ENCODE measurements around the gene PCDHGB6. TPM values are rescaled to one million over a fixed set of nuclear protein-coding genes. Genes with fewer than 3 reads are reported as not detected.

The PCDHGB6 gene
- total RNA-seq, 2 experiments from 2014 or later: 0.06 TPM; not detected in 1

- Histone ChIP-seq H3K27ac (ENCODE audit: low read depth in 1 of 2, low read length in 2 of 2) (no peak within 1 kb of the TSS), H3K9me3 (ENCODE audit: control insufficient read depth in 1 of 2, insufficient read depth in 1 of 2, low read length in 2 of 2) (peaks cover 51 to 57% of the 10 kb centered on the region in 2 experiments), H3K36me3 (ENCODE audit: insufficient read depth, low read length) (no peaks in the 10 kb centered on the region), H3K4me1 (ENCODE audit: insufficient read depth, low read length) (peaks cover 8% of the 10 kb centered on the region), H3K4me3 (ENCODE audit: low read length) (peak within 1 kb of the TSS; percentile 36), H3K27me3 (ENCODE audit: control insufficient read depth in 1 of 2, insufficient read depth in 2 of 2, low read length in 2 of 2) (peaks cover 71 to 76% of the 10 kb centered on the region in 2 experiments)
- POLR2A ChIA-PET: interaction anchor here (1.6 kb wide), 1 partner anchor 50 kb away, joined by 9 read pairs; the partner anchor contains the start of gene TAF7
- Mint-ChIP-seq H3K36me3 (ENCODE audit: low read depth) (peaks cover 34% of the 10 kb centered on the region), H3K4me3 (peak within 1 kb of the TSS; percentile 80), H3K27me3 (peaks cover 91% of the 10 kb centered on the region), H3K9me3 (peaks cover 21% of the 10 kb centered on the region), H3K4me1 (ENCODE audit: low read depth) (peaks cover 11% of the 10 kb centered on the region), H3K27ac (no peak within 1 kb of the TSS)
- TF ChIP-seq CTCF (IDR thresholded peaks at IDR 0.05): no peak
- intact Hi-C loops (cut with DNase I, micrococcal nuclease): loop anchor here (10.0 kb wide), 2 partner anchors 45 to 145 kb away; partner anchors contain the start of genes PCDHB14 (in 1 of the 2), PCDHGA10 (in 1 of the 2) and PCDHGB7 (in 1 of the 2)
- peak in 9 of 14 experiments; percentile 4 to 61 (median 28) for DNase-seq
- CTCF ChIA-PET: interaction anchor here (0.5 to 2.7 kb wide), 13 partner anchors 10 to 312 kb away, joined by 3 to 13 read pairs (median 4); partner anchors contain the start of genes PCDHGA12, PCDHGB1, PCDHGB2 and PCDHGB5
- ATAC-seq (ENCODE audit: poor library complexity): peak; percentile 83
These were observed 37.6 kb upstream of the PCDHGB6 start, which contains the start of gene PCDHGB3 for GRCh38 chr5:141369994-141370848. Gene PCDHGB3 (plus strand): TSS chr5:141370242. CDS start chr5:141370395, 153 bp downstream.

- intact Hi-C loops (cut with DNase I, micrococcal nuclease): no loop called here
- ChIA-PET POLR2A (no interaction called here), CTCF (interaction anchor here (2.7 kb wide), 1 partner anchor 51 kb away, joined by 11 read pairs; the partner anchor contains the start of gene TAF7)
- Histone ChIP-seq H3K27me3 (ENCODE audit: control insufficient read depth in 1 of 2, insufficient read depth in 2 of 2, low read length in 2 of 2) (peaks cover 66 to 67% of the 10 kb centered on the region in 2 experiments), H3K27ac (ENCODE audit: low read depth in 1 of 2, low read length in 2 of 2) (no peak overlapping the region), H3K36me3 (ENCODE audit: insufficient read depth, low read length) (no peaks in the 10 kb centered on the region), H3K4me1 (ENCODE audit: insufficient read depth, low read length) (peaks cover 8% of the 10 kb centered on the region), H3K4me3 (ENCODE audit: low read length) (no peak overlapping the region), H3K9me3 (ENCODE audit: control insufficient read depth in 1 of 2, insufficient read depth in 1 of 2, low read length in 2 of 2) (peaks cover 41 to 59% of the 10 kb centered on the region in 2 experiments)
- Mint-ChIP-seq H3K36me3 (ENCODE audit: low read depth) (peaks cover 34% of the 10 kb centered on the region), H3K4me3 (no peak overlapping the region), H3K27me3 (peaks cover 82% of the 10 kb centered on the region), H3K4me1 (ENCODE audit: low read depth) (peaks cover 11% of the 10 kb centered on the region), H3K27ac (no peak overlapping the region), H3K9me3 (peaks cover 19% of the 10 kb centered on the region)
- no peak for ATAC-seq (ENCODE audit: poor library complexity)
- no peak for DNase-seq
- no peak for TF ChIP-seq CTCF (IDR thresholded peaks at IDR 0.05)
These were observed 36.0 kb upstream of the PCDHGB6 start for GRCh38 chr5:141371572-141372475.
